SH-SY5Y (cell line): ENCODE measurements around the gene TTC33.

Experiments used
- GATA2 ChIP-seq: IDR thresholded peaks from 2 replicates; pipeline ENCODE4 v1.6.1; 2011; ENCODE audit warnings: mild to moderate bottlenecking, low read depth, low read length
- GATA3 ChIP-seq: IDR thresholded peaks from 2 replicates; pipeline ENCODE4 v1.6.1; 2011; ENCODE audit warnings: low read depth, mild to moderate bottlenecking, low read length, moderate library complexity

DNA sequence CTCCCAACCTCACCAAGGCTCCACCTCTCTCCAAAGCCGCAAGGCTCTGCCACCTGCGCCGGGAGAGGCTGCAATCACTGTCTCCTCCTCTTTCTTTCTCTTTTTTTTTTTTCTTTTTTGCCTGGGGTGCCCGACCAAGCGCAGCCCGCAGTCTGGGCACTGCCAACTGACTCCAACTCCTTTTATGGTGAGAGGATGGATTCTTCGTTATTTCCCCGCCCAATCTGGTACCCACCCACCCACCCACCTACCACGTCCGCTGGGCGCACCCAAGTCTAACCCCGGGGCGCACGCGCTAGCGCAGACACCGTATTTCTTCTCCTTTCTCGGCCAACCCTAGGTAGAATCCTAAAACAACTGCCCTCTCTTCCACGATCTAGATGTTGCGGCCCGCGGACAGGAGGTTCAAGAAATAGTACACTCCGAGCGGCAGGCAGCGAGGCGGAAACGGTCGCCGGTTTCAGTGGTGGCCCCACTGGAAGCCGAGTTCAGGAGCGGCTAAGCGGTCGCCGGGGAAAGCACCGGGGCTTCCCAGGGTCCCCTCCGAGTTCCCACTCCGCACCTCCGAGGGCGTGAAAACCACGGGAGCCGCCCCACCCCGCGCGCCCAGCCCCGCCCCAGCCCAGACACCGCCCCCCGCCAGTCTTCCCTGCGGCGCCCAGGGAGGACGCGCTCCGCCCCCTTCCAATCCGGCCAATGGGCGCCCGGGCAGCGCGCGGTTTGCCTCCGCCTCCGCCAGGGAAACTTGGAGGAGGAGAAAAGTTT lies 76.4 kb downstream of the TTC33 start:
- TF ChIP-seq GATA2 (no peak), GATA3 (no peak)
